ENCODE measurements around the gene OLFM1. TPM values are rescaled to one million over a fixed set of nuclear protein-coding genes. Genes with fewer than 3 reads are reported as not detected.

OLFM1 gene
- total RNA-seq, 1 donor: 0.43 TPM

- H3K4me3 ChIP-seq (ENCODE audit: low read depth, low read length): no peak overlapping the region
- DNase-seq (ENCODE audit: low read depth): no peak
- TF ChIP-seq, protein P1, sequence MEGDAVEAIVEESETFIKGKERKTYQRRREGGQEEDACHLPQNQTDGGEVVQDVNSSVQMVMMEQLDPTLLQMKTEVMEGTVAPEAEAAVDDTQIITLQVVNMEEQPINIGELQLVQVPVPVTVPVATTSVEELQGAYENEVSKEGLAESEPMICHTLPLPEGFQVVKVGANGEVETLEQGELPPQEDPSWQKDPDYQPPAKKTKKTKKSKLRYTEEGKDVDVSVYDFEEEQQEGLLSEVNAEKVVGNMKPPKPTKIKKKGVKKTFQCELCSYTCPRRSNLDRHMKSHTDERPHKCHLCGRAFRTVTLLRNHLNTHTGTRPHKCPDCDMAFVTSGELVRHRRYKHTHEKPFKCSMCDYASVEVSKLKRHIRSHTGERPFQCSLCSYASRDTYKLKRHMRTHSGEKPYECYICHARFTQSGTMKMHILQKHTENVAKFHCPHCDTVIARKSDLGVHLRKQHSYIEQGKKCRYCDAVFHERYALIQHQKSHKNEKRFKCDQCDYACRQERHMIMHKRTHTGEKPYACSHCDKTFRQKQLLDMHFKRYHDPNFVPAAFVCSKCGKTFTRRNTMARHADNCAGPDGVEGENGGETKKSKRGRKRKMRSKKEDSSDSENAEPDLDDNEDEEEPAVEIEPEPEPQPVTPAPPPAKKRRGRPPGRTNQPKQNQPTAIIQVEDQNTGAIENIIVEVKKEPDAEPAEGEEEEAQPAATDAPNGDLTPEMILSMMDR (IDR thresholded peaks at IDR 0.05; ENCODE audit: insufficient read depth, low read depth, low read length): no peak
These were observed 8.3 kb downstream of the OLFM1 start for GRCh38 chr9:135095470-135096407.

DNA sequence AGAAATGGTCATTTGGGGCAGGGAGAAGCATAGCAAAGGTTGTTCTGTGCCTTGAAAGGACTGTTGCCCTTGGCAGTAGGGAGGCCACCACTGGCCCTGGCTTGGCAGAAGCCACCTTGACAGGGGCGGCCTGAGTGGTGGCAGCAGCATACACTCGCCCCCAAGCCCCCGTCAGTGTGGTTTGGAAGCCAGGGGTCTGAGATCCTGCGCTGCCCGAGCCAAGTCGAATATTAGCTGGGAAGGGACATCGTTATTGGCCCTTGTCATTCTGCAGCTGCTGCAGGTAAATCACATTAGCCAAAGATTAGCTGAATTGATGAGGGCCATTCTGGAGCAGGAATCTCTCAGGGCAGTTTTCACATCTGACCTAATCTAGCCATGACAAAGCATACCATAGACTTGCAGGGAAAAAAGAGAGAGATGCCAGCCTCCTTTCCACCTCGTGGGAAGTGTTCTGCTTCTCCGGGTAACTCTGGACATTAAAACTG, 9.0 kb downstream of the OLFM1 start:
- TF ChIP-seq, protein P1 (IDR thresholded peaks at IDR 0.05; ENCODE audit: insufficient read depth, low read depth, low read length): no peak
- DNase-seq (ENCODE audit: low read depth): no peak
- H3K4me3 ChIP-seq (ENCODE audit: low read depth, low read length): no peak overlapping the region

- peak; percentile 3 for DNase-seq (ENCODE audit: low read depth)
- TF ChIP-seq, protein P1 (IDR thresholded peaks at IDR 0.05; ENCODE audit: insufficient read depth, low read depth, low read length): no peak
These were observed 11.1 kb downstream of the OLFM1 start for GRCh38 chr9:135098400-135099105.

GRCh38 chr9:135099574-135099973, 12.1 kb downstream of the OLFM1 start:
- TF ChIP-seq, protein P1 (IDR thresholded peaks at IDR 0.05; ENCODE audit: insufficient read depth, low read depth, low read length): no peak
- H3K4me3 ChIP-seq (ENCODE audit: low read depth, low read length): no peak overlapping the region
- DNase-seq (ENCODE audit: low read depth): no peak

More at GRCh38 chr9:135098400-135099105, 11.1 kb downstream of the OLFM1 start:
- H3K4me3 ChIP-seq (ENCODE audit: low read depth, low read length): no peak overlapping the region

DNA sequence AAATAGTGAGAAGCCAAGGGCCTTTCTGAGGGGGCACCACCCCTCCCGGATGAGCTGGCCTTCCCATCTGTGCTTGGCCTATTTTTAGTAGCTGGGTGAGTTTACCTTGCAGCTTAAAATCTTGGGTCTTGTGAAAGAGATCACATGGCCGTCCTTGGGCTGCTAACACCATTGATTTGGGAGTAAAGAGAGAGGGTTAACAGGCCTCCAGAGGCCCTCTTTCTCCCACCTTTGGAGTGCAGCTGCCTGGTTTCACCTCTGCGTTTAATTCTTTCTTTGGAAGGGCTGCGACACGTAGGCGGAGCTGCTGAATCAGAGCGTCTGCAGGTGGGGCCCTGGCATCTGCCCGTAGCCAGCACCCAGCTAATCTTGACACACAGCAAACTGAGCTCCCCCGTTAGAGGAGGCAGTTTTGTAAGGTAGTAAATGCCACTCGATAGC, 12.8 kb downstream of the OLFM1 start:
- DNase-seq (ENCODE audit: low read depth): no peak
- no peak overlapping the region for H3K4me3 ChIP-seq (ENCODE audit: low read depth, low read length)
- TF ChIP-seq, protein P1 (IDR thresholded peaks at IDR 0.05; ENCODE audit: insufficient read depth, low read depth, low read length): no peak

GRCh38 chr9:135100725-135101410, 13.4 kb downstream of the OLFM1 start:
- no peak for DNase-seq (ENCODE audit: low read depth)
- TF ChIP-seq, protein P1 (IDR thresholded peaks at IDR 0.05; ENCODE audit: insufficient read depth, low read depth, low read length): no peak
- no peak overlapping the region for H3K4me3 ChIP-seq (ENCODE audit: low read depth, low read length)
